T-helper 2 cell treated with Interferon-gamma antibody and Interleukin-4, amounts not matched to agents 100 ng/mL and 5 ng/mL, for 36 hours (primary cell): ENCODE data around the gene BAG3. TPM values are rescaled to one million over a fixed set of nuclear protein-coding genes. Genes with fewer than 3 reads are reported as not detected.
"Not testable (repeated sequence)": the region's sequence is repeated elsewhere in the genome, so short reads cannot be mapped to it uniquely, and the experiment has no call there.

ENCODE experiments used
- intact Hi-C: fragments of 100-400 bp; cut with micrococcal nuclease; formaldehyde crosslinking; loops from one replicate; pipeline ENCODE4 v1.15.1; 2023
- total RNA-seq: library from RNA; stranded (reverse); gene quantifications from 2 replicates; pipeline ENCODE4 v1.2.3, GENCODE V29; 2022

Gene BAG3
- total RNA-seq, 1 donor from 2014 or later, result 19.2 TPM

GRCh38 chr10:119689016-119689580, 37.9 kb downstream of the BAG3 start:
- intact Hi-C loops, result no loop called here

GRCh38 chr10:119691726-119692125, 40.5 kb downstream of the BAG3 start:
- intact Hi-C loops, result no loop called here

GRCh38 chr10:119693262-119693957, 42.2 kb downstream of the BAG3 start:
- intact Hi-C loops, result no loop called here

DNA sequence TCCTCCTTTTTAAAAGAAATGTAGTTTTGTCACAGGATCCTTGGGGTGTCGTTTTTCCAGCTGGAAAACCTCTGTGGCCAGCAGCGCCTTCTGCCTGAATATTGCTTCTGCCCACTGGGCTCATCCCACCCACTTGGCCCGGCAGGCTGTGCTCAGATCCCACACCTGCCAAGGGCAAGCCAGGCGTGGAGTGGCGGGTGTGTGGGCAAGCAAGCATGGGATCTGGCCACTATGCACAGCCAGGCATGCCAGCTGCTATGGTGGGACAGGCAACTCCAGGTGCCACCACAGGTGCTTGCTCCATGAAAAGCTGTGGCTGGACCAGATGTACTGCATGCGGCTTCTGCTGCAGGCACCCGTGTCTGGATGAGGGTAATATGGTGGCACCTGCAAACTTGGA, 43.4 kb downstream of the BAG3 start:
- intact Hi-C loops, result no loop called here

DNA sequence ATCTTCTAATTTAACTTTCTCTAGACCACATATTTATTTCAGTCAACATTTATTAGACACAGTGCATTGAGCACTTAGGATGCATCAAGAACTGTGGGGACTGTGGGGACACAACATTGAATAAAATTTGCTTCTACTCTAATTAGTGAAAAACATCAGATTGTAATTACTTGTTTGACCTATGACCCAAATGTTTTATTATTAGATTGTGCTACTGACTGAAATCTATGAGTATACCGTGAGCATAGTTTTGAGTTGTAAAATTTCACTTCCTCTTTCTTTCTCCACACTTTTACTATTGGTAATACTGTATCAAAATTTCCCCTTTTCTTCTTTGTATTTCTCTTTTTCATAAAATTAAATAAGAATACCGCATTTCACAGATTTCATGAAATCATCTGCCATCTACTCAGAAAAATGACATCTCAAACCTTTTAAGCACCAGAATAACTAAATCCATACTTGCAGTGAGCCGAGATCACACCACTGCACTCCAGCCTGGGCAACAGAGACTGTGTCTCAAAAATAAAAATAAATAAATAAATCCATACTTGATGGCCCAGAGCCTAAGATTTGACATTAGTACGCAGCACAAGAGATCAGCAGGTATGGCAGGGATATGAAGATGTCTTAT, 49.3 kb downstream of the BAG3 start:
- intact Hi-C loops, result no loop called here

GRCh38 chr10:119701861-119702260, 50.7 kb downstream of the BAG3 start:
- intact Hi-C loops, result no loop called here

DNA sequence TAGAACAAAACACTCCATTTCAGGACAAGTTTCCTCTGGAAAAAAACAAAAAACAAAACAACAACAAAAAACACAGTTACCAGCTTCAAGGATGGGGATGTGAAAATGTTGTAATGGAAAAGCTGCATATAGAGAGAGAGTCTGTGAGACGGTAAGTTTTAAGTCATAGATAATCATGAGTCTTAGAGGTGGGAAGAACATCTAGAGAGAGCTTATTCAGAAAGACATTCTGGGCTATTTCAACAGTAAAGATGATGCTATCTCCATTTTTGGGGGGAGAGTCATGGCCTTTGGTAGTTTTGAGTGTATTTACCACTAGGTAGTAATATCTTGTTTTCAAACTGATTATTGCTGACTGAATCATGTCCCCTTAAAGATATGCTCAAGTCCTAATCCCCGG, 51.4 kb downstream of the BAG3 start:
- intact Hi-C loops, result no loop called here

DNA sequence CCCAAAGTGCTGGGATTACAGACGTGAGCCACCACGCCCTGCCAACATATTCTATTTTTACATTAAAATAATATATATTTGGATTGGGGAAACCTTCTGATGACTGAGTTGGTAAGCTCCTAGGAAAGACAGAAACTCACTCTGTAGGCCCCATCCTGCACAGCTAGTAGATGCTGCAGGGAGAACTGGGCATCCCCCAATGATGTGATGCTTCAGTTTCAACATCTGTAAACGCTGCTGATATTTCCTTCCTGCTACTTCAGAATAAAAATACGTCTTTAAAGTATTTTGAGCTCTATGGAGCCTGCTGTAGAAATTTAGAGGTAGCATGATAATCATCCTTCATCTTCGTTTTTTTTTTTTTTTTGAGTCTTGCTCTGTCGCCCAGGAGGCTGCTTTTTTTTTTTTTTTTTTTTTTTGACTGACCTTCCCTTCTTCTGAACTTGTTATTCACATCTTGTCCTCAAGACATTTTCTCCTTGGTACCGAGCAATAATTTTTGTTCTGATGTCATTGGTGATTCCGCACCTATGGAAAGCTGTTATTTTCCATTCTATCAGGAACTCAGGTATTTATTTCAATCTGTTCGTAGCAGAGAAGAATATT, 52.8 kb downstream of the BAG3 start:
- intact Hi-C loops, result loop anchor here (2.0 kb wide), 1 partner anchor 17 kb away; no protein-coding TSS in a partner anchor

DNA sequence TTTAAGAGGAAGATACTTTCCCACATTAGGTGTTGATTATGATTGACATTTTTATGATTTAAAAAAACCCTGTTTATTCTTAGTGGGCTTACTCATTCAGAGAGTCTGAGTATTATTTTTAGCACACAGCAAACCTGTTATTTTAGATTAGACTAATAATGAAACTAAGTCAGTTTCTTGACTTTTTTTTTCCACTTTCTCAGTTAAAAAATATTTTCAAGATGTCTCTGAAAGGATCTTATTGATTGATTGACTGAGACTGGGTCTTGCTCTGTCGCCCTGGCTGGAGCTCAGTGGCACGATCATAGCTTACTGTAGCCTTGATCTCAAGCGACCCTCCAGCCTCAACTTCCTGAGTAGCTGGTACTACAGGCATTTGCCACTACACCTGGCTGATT, 54.3 kb downstream of the BAG3 start:
- intact Hi-C loops, result loop anchor here (1.0 to 2.0 kb wide), 2 partner anchors 19 to 20 kb away; no protein-coding TSS in a partner anchor

GRCh38 chr10:119706521-119707278, 55.5 kb downstream of the BAG3 start:
- intact Hi-C loops, result no loop called here

DNA sequence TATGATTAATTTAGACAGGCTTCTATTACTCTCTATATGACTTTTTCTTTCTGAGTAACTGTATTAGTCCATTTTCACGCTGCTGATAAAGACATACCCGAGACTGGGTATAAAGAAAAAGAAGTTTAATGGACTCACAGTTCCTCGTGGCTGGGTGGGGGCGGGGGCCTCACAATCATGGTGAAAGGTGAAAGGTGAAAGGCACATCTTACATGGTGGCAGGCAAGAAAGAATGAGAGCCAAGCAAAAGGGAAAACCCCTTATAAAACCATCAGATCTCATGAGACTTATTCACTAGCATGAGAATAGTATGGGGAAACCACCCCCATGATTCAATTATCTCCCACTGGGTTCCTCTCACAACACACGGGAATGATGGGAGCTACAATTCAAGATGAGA, 56.2 kb downstream of the BAG3 start:
- intact Hi-C loops, result not testable (repeated sequence)

- intact Hi-C loops, result not testable (repeated sequence)
Measured at GRCh38 chr10:119710935-119711334, 59.8 kb downstream of the BAG3 start.

- intact Hi-C loops, result no loop called here
Measured at GRCh38 chr10:119713744-119714483, 62.7 kb downstream of the BAG3 start.

DNA sequence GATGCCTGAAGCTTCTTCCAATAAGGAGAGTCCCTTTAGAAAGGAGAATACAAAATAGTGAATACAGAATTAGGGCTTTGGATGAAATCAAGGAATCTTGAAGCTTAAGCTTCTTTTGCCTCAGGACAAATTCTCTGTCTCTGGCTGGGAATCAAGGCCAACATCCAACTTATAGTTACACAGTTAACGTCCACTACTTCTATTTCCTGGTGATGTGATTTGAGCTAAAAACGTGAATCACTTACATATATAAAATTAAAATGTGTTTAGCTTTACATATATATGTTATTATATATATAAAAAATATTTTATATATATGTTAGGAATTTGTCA, 63.3 kb downstream of the BAG3 start:
- intact Hi-C loops, result no loop called here

- intact Hi-C loops, result no loop called here
Measured at GRCh38 chr10:119715628-119716505, 64.7 kb downstream of the BAG3 start.

- intact Hi-C loops, result loop anchor here (10.0 kb wide), 1 partner anchor 648 kb away; no protein-coding TSS in a partner anchor
Measured at GRCh38 chr10:119723161-119723560, 72.0 kb downstream of the BAG3 start.

DNA sequence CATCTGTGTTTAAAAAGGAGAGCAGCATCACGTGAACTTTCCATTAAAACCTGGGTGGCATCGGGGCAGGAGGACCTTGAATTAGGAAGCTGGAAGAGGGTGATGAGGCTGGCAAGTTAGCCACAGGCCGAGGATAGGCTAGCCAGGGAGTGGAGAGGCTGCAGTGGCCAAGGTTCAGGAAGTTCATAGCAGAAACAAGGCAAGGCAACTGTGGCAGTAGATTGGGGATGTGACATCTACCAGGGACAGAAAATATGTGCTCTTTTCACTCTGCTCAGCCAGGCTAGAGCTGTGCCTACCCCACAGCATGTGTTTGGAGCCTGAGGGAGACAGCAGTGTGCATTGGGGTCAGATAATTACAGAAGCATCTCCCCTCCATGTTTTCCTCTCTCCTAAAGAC, 72.4 kb downstream of the BAG3 start:
- intact Hi-C loops, result loop anchor here (10.0 kb wide), 1 partner anchor 649 kb away; no protein-coding TSS in a partner anchor

DNA sequence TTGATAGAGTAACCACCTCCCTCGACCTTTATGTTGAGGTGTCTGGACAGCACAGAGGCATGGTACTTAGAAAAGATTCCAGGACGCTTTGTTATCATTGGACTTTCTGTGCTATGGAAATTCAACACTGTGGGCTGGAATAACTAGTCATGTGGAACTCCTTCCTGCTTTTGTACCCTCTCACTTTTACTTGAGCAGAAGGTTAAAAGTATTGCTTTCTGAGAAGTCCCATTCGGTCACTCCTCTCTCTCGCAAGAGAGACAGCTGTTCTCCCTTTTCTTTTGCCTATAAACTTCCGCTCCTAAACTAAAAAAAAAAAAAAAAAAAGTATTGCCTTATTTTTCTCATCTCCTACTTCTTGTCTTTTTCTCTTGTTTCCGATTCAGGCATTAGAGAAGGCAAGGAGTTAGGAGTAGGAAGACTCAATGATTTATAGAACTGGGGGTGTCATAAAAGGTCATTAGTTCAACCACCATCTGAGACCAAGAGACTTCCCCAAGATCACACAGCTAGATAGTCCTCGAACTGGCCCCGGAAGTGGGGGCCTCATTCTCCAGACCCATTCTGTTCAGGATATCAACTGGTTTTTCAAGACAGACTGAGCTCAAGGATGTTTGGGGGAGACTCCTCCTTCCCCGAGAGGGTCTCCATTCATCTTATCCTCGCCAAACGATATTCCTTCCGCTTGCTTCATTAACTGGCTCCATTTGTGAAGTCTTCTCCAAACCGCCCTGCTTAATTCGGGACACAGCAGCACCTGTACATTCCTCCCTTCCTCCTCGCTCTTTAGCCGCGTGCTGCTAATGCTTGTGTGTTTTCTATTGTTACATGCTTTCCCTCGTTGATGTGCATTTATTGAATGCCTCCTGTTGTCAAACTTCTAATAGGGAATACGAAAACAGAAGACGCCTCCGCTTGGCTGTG, 73.7 kb downstream of the BAG3 start:
- intact Hi-C loops, result loop anchor here (1.0 to 10.0 kb wide), 4 partner anchors 20 to 650 kb away; partner anchors contain the start of genes BAG3 and RGS10

- intact Hi-C loops, result loop anchor here (1.0 to 10.0 kb wide), 4 partner anchors 20 to 651 kb away; partner anchors contain the start of genes BAG3 and RGS10
Measured at GRCh38 chr10:119725517-119725827, 74.3 kb downstream of the BAG3 start.
